ENCODE results near the gene CPEB2. TPM values are rescaled to one million over a fixed set of nuclear protein-coding genes. Genes with fewer than 3 reads are reported as not detected.

The CPEB2 gene
- total and polyA plus RNA-seq, 8 donors: 1.7 to 9.2 (median 6.5) TPM

- intact Hi-C loops (cut with DNase I): no loop called here
- 78 to 82% methylated on average over 1 of the region's 1 CpG for WGBS, 2 donors
- TF ChIP-seq, protein P1, sequence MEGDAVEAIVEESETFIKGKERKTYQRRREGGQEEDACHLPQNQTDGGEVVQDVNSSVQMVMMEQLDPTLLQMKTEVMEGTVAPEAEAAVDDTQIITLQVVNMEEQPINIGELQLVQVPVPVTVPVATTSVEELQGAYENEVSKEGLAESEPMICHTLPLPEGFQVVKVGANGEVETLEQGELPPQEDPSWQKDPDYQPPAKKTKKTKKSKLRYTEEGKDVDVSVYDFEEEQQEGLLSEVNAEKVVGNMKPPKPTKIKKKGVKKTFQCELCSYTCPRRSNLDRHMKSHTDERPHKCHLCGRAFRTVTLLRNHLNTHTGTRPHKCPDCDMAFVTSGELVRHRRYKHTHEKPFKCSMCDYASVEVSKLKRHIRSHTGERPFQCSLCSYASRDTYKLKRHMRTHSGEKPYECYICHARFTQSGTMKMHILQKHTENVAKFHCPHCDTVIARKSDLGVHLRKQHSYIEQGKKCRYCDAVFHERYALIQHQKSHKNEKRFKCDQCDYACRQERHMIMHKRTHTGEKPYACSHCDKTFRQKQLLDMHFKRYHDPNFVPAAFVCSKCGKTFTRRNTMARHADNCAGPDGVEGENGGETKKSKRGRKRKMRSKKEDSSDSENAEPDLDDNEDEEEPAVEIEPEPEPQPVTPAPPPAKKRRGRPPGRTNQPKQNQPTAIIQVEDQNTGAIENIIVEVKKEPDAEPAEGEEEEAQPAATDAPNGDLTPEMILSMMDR (IDR thresholded peaks at IDR 0.05): no peak
- peaks cover 0 to 3% (median 0%) of the 10 kb centered on the region in 4 donors for H3K9me3 ChIP-seq
- no peaks in the 10 kb centered on the region for H3K4me1 ChIP-seq
- FAIRE-seq: no peak
- H3K27ac ChIP-seq: no peak overlapping the region
- no peaks in the 10 kb centered on the region for H3K36me3 ChIP-seq
- ATAC-seq: no peak
- no peaks in the 10 kb centered on the region for H3K27me3 ChIP-seq
- no peak for DNase-seq
- no peak overlapping the region for H3K4me3 ChIP-seq
These were observed 11.8 kb upstream of the CPEB2 start for GRCh38 chr4:14990484-14990883.

DNA sequence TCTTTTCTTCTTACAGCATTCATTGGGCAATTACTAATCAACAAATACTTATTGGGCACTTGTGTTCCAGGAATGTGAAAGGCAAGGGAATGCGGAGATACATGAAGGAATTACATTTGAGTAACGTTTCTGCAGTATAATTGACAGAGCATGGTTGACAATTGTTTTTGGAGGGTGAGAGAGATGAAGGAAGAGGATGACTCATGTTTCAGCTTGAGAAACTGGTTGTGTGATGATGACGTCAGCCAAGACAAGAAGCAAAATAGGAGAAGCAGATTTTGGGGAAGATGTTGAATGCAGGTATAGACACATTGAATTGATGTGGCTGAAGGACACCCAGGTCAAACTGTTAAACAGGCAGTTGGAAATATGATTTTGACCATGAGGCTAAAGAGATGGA is 8.0 kb upstream of the CPEB2 start:
- FAIRE-seq: no peak
- no peaks in the 10 kb centered on the region for H3K9me3 ChIP-seq
- no peak for DNase-seq
- intact Hi-C loops (cut with DNase I): no loop called here
- H3K36me3 ChIP-seq: no peaks in the 10 kb centered on the region
- ATAC-seq: no peak
- H3K27ac ChIP-seq: no peak overlapping the region
- H3K4me1 ChIP-seq: no peaks in the 10 kb centered on the region
- H3K27me3 ChIP-seq: no peaks in the 10 kb centered on the region
- TF ChIP-seq, protein P1 (IDR thresholded peaks at IDR 0.05): no peak
- no peak overlapping the region for H3K4me3 ChIP-seq
- 70 to 76% methylated on average over 3 of the region's 3 CpGs for WGBS, 2 donors

GRCh38 chr4:15001248-15001868 is 923 bp upstream of the CPEB2 start:
- WGBS, 2 donors: 0 to 1% methylated on average over 32 of the region's 32 CpGs
- Histone ChIP-seq H3K27me3 (no peaks in the 10 kb centered on the region), H3K9me3 (no peaks in the 10 kb centered on the region), H3K4me1 (peaks cover 9 to 11% (median 9%) of the 10 kb centered on the region in 3 donors), H3K27ac (peak overlapping the region; percentile 97 to 100 (median 99)), H3K4me3 (peak overlapping the region; percentile 77 to 97 (median 88)), H3K36me3 (no peaks in the 10 kb centered on the region)
- DNase-seq (peak; percentile 54 to 79 (median 67)), ATAC-seq (peak; percentile 9 to 38 (median 24)), FAIRE-seq (no peak)
- TF ChIP-seq, protein P1 (IDR thresholded peaks at IDR 0.05): no peak
- intact Hi-C loops (cut with DNase I): no loop called here

DNA sequence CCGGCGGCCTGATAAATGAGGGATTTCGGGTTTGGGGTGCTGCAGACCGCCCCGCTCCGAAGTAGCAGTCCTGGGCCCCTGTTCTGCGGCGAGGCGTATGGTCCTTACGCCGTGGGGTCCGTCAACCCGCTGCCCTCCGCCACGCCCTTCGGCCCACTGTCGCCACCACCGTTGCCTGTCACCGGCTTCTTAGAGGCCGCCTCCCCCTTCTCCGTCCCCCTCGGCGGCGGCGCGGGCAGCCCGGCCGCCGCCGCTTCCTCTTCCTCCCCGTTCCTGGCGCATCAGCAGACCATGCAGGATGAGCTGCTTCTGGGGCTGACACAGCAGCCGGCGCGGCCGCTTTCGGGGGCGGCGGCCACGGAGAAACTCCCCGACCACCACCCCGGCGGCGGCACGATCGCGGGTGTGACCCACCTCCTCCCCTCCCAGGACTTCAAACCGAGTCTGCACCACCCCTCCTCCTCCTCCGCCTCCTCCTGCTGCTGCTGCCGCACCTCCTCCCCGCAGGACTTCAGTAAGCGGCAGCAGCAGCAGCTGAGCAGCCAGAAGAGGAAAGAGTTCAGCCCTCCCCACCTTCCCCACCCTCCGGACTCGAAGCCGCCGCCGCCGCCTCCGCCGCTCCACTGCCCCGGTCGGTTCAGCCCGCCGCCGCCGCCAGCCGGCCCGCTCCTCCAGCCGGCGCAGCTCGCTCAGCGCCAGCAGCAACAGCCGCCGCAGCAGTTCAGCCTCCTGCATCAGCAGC is 549 bp downstream of the CPEB2 start:
- Histone ChIP-seq H3K4me3 (peak overlapping the region; percentile 77 to 97 (median 88)), H3K4me1 (peaks cover 12 to 15% (median 12%) of the 10 kb centered on the region in 3 donors), H3K27ac (peak overlapping the region; percentile 97 to 100 (median 99)), H3K27me3 (no peaks in the 10 kb centered on the region), H3K36me3 (peaks cover 0 to 3% (median 0%) of the 10 kb centered on the region in 3 donors), H3K9me3 (no peaks in the 10 kb centered on the region)
- ATAC-seq (peak; percentile 23 to 43 (median 36)), FAIRE-seq (no peak), DNase-seq (peak; percentile 65 to 84 (median 78))
- intact Hi-C loops (cut with DNase I): no loop called here
- TF ChIP-seq, protein P1 (IDR thresholded peaks at IDR 0.05): no peak
- 1% methylated on average over 59 to 74 of the region's 74 CpGs for WGBS, 2 donors

Measured in pancreas (tissue), 10 donors.